ENCODE measurements around the gene PRDM5. TPM values are rescaled to one million over a fixed set of nuclear protein-coding genes. Genes with fewer than 3 reads are reported as not detected.

PRDM5 gene
- total and polyA plus RNA-seq, 2 donors (not counting 3 experiments of a cell fraction or from before 2014, with no cell fraction given): 2.2 to 8.1 TPM

DNA sequence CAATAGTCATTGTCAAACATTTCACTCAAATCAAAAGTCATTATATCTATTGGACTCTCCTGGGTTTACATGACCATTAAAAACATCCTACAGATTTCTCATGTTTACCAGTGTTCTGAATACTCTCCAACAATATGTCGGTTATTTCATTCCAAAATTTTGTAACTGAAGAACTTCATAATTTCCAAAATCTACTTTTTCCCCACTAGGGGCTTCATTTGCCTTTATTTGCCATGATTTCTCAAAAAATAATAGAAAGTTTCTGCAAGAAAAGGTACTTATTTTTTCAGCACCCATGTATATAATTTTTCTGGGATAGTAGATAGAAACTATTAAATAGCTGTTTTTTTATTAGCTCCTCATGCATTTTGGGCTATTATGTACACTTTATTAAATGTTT, 49.0 kb downstream of the PRDM5 start:
- no peak overlapping the region for H3K9ac ChIP-seq (replicated peaks; ENCODE audit: extremely low read depth, insufficient read depth, low read length)
- ChIA-PET POLR2A (no interaction called here), CTCF (interaction anchor here (1.0 to 1.1 kb wide), 2 partner anchors 17 to 74 kb away, joined by 3 to 4 read pairs; no protein-coding TSS in a partner anchor)
- no peak overlapping the region for H2AFZ ChIP-seq (ENCODE audit: low read depth, low read length)
- no peaks in the 10 kb centered on the region for H3K36me3 ChIP-seq (ENCODE audit: control insufficient read depth in 2 of 2, extremely low read depth in 1 of 2, insufficient read depth in 2 of 2, low read length in 2 of 2)
- TF ChIP-seq POLR2A (IDR thresholded peaks at IDR 0.05; ENCODE audit: low read depth, low read length): no peak
- no peak for TF ChIP-seq EZH2 (IDR thresholded peaks at IDR 0.05; ENCODE audit: borderline replicate concordance, low read depth, low read length, severe bottlenecking)
- dilution Hi-C loops (cut with MboI; ENCODE audit: extremely low pct_ligation_motif_present, low sequenced_read_pairs): no loop called here
- no peak overlapping the region for H3K4me3 ChIP-seq (replicated peaks in 1 of 3; ENCODE audit: insufficient read depth in 1 of 3, low read depth in 1 of 3, low read length in 3 of 3)
- FAIRE-seq (no peak), DNase-seq (ENCODE audit: low read depth, low spot score) (no peak)
- H3K27ac ChIP-seq (ENCODE audit: insufficient read depth, low read depth, low read length): no peak overlapping the region
- no peaks in the 10 kb centered on the region for H3K79me2 ChIP-seq (ENCODE audit: control insufficient read depth, insufficient read depth, low read length)
- H4K20me1 ChIP-seq (replicated peaks; ENCODE audit: control insufficient read depth, extremely low read depth, insufficient read depth, low read length): no peaks in the 10 kb centered on the region
- no peaks in the 10 kb centered on the region for H3K27me3 ChIP-seq (ENCODE audit: control insufficient read depth in 2 of 2, insufficient read depth in 2 of 2, low read length in 2 of 2)
- BruUV-seq (replicated peaks): no TSS peak
- intact Hi-C loops (cut with micrococcal nuclease): no loop called here
- H3K9me3 ChIP-seq (replicated peaks; ENCODE audit: control insufficient read depth, insufficient read depth, low read length): no peaks in the 10 kb centered on the region
- no peaks in the 10 kb centered on the region for H3K4me1 ChIP-seq (ENCODE audit: control insufficient read depth, extremely low read depth, insufficient read depth, low read length)
- H3K9me1 ChIP-seq (replicated peaks; ENCODE audit: control insufficient read depth, extremely low read depth, insufficient read depth, low read length): no peaks in the 10 kb centered on the region
- H3K4me2 ChIP-seq (ENCODE audit: insufficient read depth, low read length): no peak overlapping the region

DNA sequence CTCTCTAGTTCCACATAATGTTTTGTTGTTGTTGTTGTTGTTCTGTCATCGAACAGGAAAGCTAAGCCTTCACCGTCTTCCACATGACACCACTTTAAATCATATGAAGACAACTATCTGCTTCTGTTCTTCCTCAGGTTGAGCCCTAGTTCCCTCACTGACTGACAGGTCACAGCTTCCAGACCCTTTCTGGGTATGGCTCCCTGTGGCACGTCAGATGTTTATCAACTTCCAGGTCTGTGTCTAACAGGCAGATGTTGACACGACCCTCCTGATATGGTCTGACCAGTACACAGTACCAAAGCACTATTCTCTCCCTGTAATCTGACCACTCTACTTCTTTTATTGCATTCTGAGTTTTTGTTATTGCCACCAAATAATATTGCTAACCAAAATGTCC, 51.4 kb downstream of the PRDM5 start:
- H3K36me3 ChIP-seq (ENCODE audit: control insufficient read depth in 2 of 2, extremely low read depth in 1 of 2, insufficient read depth in 2 of 2, low read length in 2 of 2): no peaks in the 10 kb centered on the region
- dilution Hi-C loops (cut with MboI; ENCODE audit: extremely low pct_ligation_motif_present, low sequenced_read_pairs) (no loop called here), intact Hi-C loops (cut with micrococcal nuclease) (no loop called here)
- TF ChIP-seq POLR2A (IDR thresholded peaks at IDR 0.05; ENCODE audit: low read depth, low read length): no peak
- TF ChIP-seq EZH2 (IDR thresholded peaks at IDR 0.05; ENCODE audit: borderline replicate concordance, low read depth, low read length, severe bottlenecking): no peak
- no peak for TF ChIP-seq JUN (IDR thresholded peaks at IDR 0.05; ENCODE audit: borderline replicate concordance, insufficient read depth, insufficient read length, low read depth)
- no peak for TF ChIP-seq MYC (IDR thresholded peaks at IDR 0.05; ENCODE audit: low read depth, low read length)
- TF ChIP-seq GATA2 (IDR thresholded peaks at IDR 0.05; ENCODE audit: insufficient read depth, insufficient read length, low read depth, low read length): no peak
- no peak for TF ChIP-seq POLR2AphosphoS5 (IDR thresholded peaks at IDR 0.05; ENCODE audit: insufficient read depth, low read depth, low read length)
- TF ChIP-seq, protein P1, sequence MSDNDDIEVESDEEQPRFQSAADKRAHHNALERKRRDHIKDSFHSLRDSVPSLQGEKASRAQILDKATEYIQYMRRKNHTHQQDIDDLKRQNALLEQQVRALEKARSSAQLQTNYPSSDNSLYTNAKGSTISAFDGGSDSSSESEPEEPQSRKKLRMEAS (IDR thresholded peaks at IDR 0.05; ENCODE audit: insufficient read depth, insufficient read length): no peak
- no peak for TF ChIP-seq FOS (IDR thresholded peaks at IDR 0.05; ENCODE audit: borderline replicate concordance, insufficient read depth, low read length)
- no peak for TF ChIP-seq CTCF (IDR thresholded peaks at IDR 0.05; ENCODE audit: extremely low read depth in 1 of 2, insufficient read depth in 1 of 2, low read depth in 1 of 2, low read length in 2 of 2)
- no TSS peak for BruUV-seq (replicated peaks)
- FAIRE-seq (no peak), DNase-seq (ENCODE audit: low read depth, low spot score) (no peak)
- H3K9me1 ChIP-seq (replicated peaks; ENCODE audit: control insufficient read depth, extremely low read depth, insufficient read depth, low read length): no peaks in the 10 kb centered on the region
- no peaks in the 10 kb centered on the region for H3K79me2 ChIP-seq (ENCODE audit: control insufficient read depth, insufficient read depth, low read length)
- no peak overlapping the region for H3K4me3 ChIP-seq (replicated peaks in 1 of 3; ENCODE audit: insufficient read depth in 1 of 3, low read depth in 1 of 3, low read length in 3 of 3)
- no peak overlapping the region for H2AFZ ChIP-seq (ENCODE audit: low read depth, low read length)
- no peaks in the 10 kb centered on the region for H3K27me3 ChIP-seq (ENCODE audit: control insufficient read depth in 2 of 2, insufficient read depth in 2 of 2, low read length in 2 of 2)
- no peak overlapping the region for H3K27ac ChIP-seq (ENCODE audit: insufficient read depth, low read depth, low read length)
- POLR2A ChIA-PET: no interaction called here
- H3K9me3 ChIP-seq (replicated peaks; ENCODE audit: control insufficient read depth, insufficient read depth, low read length): no peaks in the 10 kb centered on the region
- no peak overlapping the region for H3K4me2 ChIP-seq (ENCODE audit: insufficient read depth, low read length)
- H3K4me1 ChIP-seq (ENCODE audit: control insufficient read depth, extremely low read depth, insufficient read depth, low read length): no peaks in the 10 kb centered on the region
- H3K9ac ChIP-seq (replicated peaks; ENCODE audit: extremely low read depth, insufficient read depth, low read length): no peak overlapping the region
- H4K20me1 ChIP-seq (replicated peaks; ENCODE audit: control insufficient read depth, extremely low read depth, insufficient read depth, low read length): no peaks in the 10 kb centered on the region
- CTCF ChIA-PET: interaction anchor here (0.8 kb wide), 1 partner anchor 107 kb away, joined by 3 read pairs; no protein-coding TSS in a partner anchor

Data from endothelial cell of umbilical vein (primary cell).